Astrocyte of the spinal cord (primary cell): Measurements from ENCODE around the gene FRS2.

Source experiments
- DNase-seq: peaks from one replicate; pipeline ENCODE4 v3.0.0; 2011; ENCODE audit warnings: low read depth, low spot score
- H3K4me3 ChIP-seq: 2 replicates; pipeline ENCODE4 v1.5.1; 2011; ENCODE audit warnings: low read depth, mild to moderate bottlenecking, low read length, moderate library complexity
- in situ Hi-C: cut with HindIII; loops from 2 replicates; pipeline ENCODE4 v1.10.0; 2017; ENCODE audit warnings: low sequenced_read_pairs
- TF ChIP-seq, protein P1 (sequence below): IDR thresholded peaks from 2 replicates; pipeline ENCODE4 v1.5.1; 2012; ENCODE audit warnings: low read depth, mild to moderate bottlenecking, low read length, inconsistent platforms

The FRS2 gene

DNA sequence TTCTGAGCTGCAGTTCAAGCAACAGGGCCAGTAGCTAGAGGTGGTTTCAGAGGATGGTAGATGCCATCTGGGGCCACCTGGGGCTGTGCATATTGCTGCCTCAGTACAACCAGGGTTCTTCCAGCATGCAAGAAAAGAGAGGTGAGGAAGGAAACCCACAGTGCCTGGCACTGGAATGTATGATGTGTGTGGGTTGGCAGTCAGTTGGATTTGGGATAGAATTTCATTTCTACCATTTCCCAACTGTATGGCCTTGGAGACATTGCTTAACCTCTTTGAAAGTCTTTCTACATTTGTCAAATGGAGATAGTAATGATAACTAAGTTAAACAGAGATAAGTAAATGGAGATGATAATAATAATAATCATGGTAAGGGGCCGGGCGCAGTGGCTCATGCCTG lies 150.7 kb downstream of the FRS2 start:
- in situ Hi-C loops: no loop called here
- DNase-seq: no peak
- H3K4me3 ChIP-seq: no peak overlapping the region
- TF ChIP-seq, protein P1, sequence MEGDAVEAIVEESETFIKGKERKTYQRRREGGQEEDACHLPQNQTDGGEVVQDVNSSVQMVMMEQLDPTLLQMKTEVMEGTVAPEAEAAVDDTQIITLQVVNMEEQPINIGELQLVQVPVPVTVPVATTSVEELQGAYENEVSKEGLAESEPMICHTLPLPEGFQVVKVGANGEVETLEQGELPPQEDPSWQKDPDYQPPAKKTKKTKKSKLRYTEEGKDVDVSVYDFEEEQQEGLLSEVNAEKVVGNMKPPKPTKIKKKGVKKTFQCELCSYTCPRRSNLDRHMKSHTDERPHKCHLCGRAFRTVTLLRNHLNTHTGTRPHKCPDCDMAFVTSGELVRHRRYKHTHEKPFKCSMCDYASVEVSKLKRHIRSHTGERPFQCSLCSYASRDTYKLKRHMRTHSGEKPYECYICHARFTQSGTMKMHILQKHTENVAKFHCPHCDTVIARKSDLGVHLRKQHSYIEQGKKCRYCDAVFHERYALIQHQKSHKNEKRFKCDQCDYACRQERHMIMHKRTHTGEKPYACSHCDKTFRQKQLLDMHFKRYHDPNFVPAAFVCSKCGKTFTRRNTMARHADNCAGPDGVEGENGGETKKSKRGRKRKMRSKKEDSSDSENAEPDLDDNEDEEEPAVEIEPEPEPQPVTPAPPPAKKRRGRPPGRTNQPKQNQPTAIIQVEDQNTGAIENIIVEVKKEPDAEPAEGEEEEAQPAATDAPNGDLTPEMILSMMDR: no peak

DNA sequence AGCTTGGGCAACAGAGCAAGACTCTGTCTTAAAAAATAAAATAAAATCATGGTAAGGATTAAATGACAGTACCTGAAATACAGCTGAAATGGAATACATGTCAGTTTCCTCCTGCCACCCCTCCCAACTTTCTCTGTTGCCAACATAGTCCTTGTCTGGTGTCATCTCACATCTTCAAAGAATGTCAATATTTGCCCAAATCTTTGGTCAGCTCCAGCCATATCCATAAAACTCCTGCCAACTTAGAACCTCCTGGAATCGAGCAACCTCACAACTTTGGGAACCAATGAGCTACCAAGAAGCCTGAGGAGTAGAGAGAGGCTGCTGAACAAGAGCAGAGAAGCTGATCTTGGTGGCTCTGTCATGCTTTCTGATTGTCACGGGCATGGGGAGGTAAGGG lies 151.4 kb downstream of the FRS2 start:
- in situ Hi-C loops: no loop called here
- H3K4me3 ChIP-seq: no peak overlapping the region
- DNase-seq: no peak
- TF ChIP-seq, protein P1: no peak

DNA sequence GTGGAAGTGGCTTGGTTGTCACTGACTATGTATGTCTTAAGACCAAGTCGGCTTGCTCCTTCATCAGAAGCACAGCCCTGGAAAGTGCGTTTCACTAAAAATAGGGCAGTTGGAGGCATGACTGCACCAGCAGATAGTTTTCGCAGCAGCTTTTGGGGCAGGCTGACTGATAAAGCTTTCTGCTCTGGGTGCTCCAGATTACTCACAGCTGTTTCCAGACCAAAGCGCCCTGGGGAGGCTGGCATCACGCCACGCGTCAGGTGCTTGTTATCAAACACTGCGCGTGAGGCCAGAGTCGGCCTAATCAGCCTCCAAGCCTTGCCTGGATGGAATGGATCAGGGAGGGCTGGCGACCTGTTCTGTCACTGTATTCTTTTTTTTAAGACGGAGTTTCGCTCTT lies 153.8 kb downstream of the FRS2 start:
- no peak for DNase-seq
- in situ Hi-C loops: no loop called here

DNA sequence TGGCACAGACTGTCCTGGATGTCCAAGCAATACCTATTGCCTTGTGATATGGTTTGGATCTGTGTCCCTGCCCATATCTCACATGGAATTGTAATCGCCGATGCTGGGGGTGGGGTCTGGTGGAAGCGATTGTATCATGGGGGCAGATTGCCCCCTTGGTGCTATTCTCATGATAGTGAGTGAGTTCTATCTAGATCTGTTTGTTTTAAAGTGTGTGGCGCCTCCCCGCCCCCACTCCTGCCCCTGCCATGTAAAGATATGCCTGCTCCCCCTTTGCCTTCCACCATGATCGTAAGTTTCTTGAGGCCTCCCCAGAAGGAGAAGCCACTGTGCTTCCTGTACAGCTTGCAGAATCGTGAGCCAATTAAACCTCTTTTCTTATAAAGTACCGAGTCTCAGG lies 157.3 kb downstream of the FRS2 start:
- no peak overlapping the region for H3K4me3 ChIP-seq
- no peak for DNase-seq
- TF ChIP-seq, protein P1: no peak
- in situ Hi-C loops: no loop called here

More for the DNA sequence above, 153.8 kb downstream of the FRS2 start:
- H3K4me3 ChIP-seq: no peak overlapping the region
- TF ChIP-seq, protein P1: no peak
